ENCODE results near the gene GPRC5A. TPM values are rescaled to one million over a fixed set of nuclear protein-coding genes. Genes with fewer than 3 reads are reported as not detected.

The GPRC5A gene
- total and polyA plus RNA-seq, 2 of the 4 experiments (the other 2 are of a cell fraction), result 49.6 to 201 TPM

DNA sequence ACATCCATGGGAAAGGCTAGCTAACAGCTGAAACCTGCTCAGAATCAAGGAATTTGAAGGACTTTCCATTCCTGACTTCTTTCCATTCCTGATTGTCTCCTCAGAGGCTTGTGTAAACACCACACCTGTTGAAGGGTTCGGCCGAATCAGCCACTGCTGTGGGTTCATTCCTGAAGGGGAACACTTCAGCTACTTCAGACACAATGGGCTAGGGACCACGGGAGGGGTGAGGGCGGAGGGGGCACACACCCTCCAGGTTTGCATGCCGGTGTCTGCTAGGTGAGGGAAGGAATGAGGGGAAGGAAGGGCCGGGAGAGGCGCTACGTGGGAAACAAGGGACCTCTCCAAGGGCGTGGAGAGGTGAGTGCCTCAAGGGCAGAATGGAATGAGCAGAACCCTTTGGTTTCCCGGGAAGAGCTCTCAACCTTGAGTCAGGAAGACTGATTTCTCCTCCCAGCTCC, 1.3 kb downstream of the GPRC5A start:
- Histone ChIP-seq H2AFZ (replicated peaks; ENCODE audit: low read length, poor library complexity) (peak overlapping the region; percentile 59), H2BK5ac (ENCODE audit: low read depth, low read length, poor library complexity, severe bottlenecking) (peak overlapping the region; percentile 39), H3K4me3 (ENCODE audit: insufficient read depth, low read depth, low read length) (peak overlapping the region; percentile 72), H3K4me1 (ENCODE audit: control insufficient read depth, insufficient read depth, low read length) (peaks cover 10% of the 10 kb centered on the region), H2AK5ac (ENCODE audit: low read depth, low read length) (peak overlapping the region; percentile 67), H2BK120ac (ENCODE audit: low read depth, low read length) (no peak overlapping the region), H3K56ac (ENCODE audit: extremely low read depth, insufficient read depth, low read length) (no peak overlapping the region), H3K27me3 (ENCODE audit: control insufficient read depth, insufficient read depth, low read length) (no peaks in the 10 kb centered on the region), H3K23ac (ENCODE audit: low read depth, low read length) (peak overlapping the region; percentile 55; the same call in 1 of the 2 replicates), H4K20me1 (ENCODE audit: insufficient read depth, low read length) (peaks cover 13% of the 10 kb centered on the region), H3K4ac (ENCODE audit: low read depth, low read length) (peak overlapping the region; percentile 59), H3K18ac (ENCODE audit: low read depth, low read length) (no peak overlapping the region), H3K14ac (replicated peaks; ENCODE audit: low read depth, low read length) (peak overlapping the region; percentile 72), H4K91ac (ENCODE audit: insufficient read depth, low read depth, low read length) (peak overlapping the region; percentile 76), H4K5ac (ENCODE audit: low read depth, low read length) (peak overlapping the region; percentile 18; the same call in 1 of the 2 replicates), H3K9me3 (ENCODE audit: control insufficient read depth, insufficient read depth, low read length) (no peaks in the 10 kb centered on the region), H3K27ac (ENCODE audit: insufficient read depth, low read length) (peak overlapping the region; percentile 59), H3K4me2 (ENCODE audit: low read depth, low read length) (peak overlapping the region; percentile 80), H2BK20ac (ENCODE audit: low read depth, low read length) (no peak overlapping the region; the same call in 1 of the 2 replicates), H4K8ac (ENCODE audit: low read depth in 2 of 2, low read length in 2 of 2) (peak overlapping the region in 1 of 2 experiments; percentile 19; a peak in 2 of 4 replicates), H3K36me3 (ENCODE audit: control insufficient read depth, insufficient read depth, low read length) (peaks cover 4% of the 10 kb centered on the region; the same call in 1 of the 2 replicates), H3K9ac (ENCODE audit: low read depth, low read length) (peak overlapping the region; percentile 21), H2BK15ac (ENCODE audit: low read depth, low read length) (peak overlapping the region; percentile 40; the same call in 1 of the 3 replicates), H2AK9ac (replicated peaks; ENCODE audit: low read depth, low read length, poor library complexity) (peak overlapping the region; percentile 60), H3K9me1 (ENCODE audit: insufficient read depth, low read length) (peaks cover 13% of the 10 kb centered on the region), H3K79me1 (ENCODE audit: low read depth in 1 of 2, low read length in 2 of 2) (peaks cover 11 to 54% of the 10 kb centered on the region in 2 experiments; a peak in 3 of 4 replicates)
- no TSS peak for BruUV-seq (replicated peaks)
- dilution Hi-C loops (cut with HindIII; ENCODE audit: low sequenced_read_pairs, unreplicated experiment) (no loop called here), in situ Hi-C loops (cut with MboI; ENCODE audit: low sequenced_read_pairs) (no loop called here), intact Hi-C loops (cut with micrococcal nuclease) (no loop called here)
- ChIA-PET CTCF (interaction anchor here (1.1 kb wide), 1 partner anchor 104 kb away, joined by 4 read pairs; no protein-coding TSS in a partner anchor), POLR2A (ENCODE audit: unreplicated experiment) (no interaction called here)
- 43% methylated on average over 2 of the region's 10 CpGs; no CpG with 5 or more reads in 1 of the 2 experiments for WGBS, 2 experiments (ENCODE audit: extremely low coverage in 2 of 2, insufficient read length in 1 of 2)
- DNase-seq, result no peak
- TF ChIP-seq MAZ (IDR thresholded peaks at IDR 0.05; ENCODE audit: borderline replicate concordance, low read depth, low read length) (no peak), FOS (IDR thresholded peaks at IDR 0.05; ENCODE audit: low read depth, low read length) (no peak), ELK1 (IDR thresholded peaks at IDR 0.05; ENCODE audit: borderline replicate concordance, low read depth, low read length) (no peak), POLR2A (IDR thresholded peaks at IDR 0.05; ENCODE audit: low read depth, low read length) (no peak)
- no peak for ATAC-seq (ENCODE audit: low read depth)
